Activated CD8-positive, alpha-beta T cell treated with anti-CD3 and anti-CD28 coated beads, Interleukin-2, amount 10 ng/mL, durations not matched to agents 7 days and 5 days (primary cell): ENCODE data around the gene TYSND1. TPM values are rescaled to one million over a fixed set of nuclear protein-coding genes. Genes with fewer than 3 reads are reported as not detected.
"Not testable (repeated sequence)": the region's sequence is repeated elsewhere in the genome, so short reads cannot be mapped to it uniquely, and the experiment has no call there.

Experiments
- ATAC-seq: fragments of 150-1000 bp; cut with Tn5 transposase; one replicate; pipeline ENCODE4 v1.10.0; 2021; ENCODE audit warnings: moderate library complexity
- CTCF ChIA-PET: fragments of 350-600 bp; sonication (Branson Sonifier 250); formaldehyde crosslinking; loops from one replicate; lab custom pipeline; 2021; ENCODE audit warnings: antibody characterized with exemption; lab: Charles Lee
- POLR2A ChIA-PET: fragments of 350-600 bp; sonication (Branson Sonifier 250); formaldehyde crosslinking; loops from one replicate; lab custom pipeline; 2021; ENCODE audit warnings: antibody characterized with exemption; lab: Charles Lee
- DNase-seq: peaks from one replicate; pipeline ENCODE4 v3.0.0-alpha.2; 2020
- H3K27ac Mint-ChIP-seq: one replicate; pipeline ENCODE4 v1.8.0; 2021; ENCODE audit warnings: mild to moderate bottlenecking, mixed read lengths
- H3K27me3 Mint-ChIP-seq: one replicate; pipeline ENCODE4 v1.8.0; 2021; ENCODE audit warnings: low read depth, mixed read lengths
- H3K36me3 Mint-ChIP-seq: one replicate; pipeline ENCODE4 v1.8.0; 2021; ENCODE audit warnings: low read depth, mixed read lengths
- H3K4me1 Mint-ChIP-seq: one replicate; pipeline ENCODE4 v1.8.0; 2021; ENCODE audit warnings: low read depth, mixed read lengths
- H3K4me3 Mint-ChIP-seq: one replicate; pipeline ENCODE4 v1.8.0; 2021; ENCODE audit warnings: mild to moderate bottlenecking, mixed read lengths
- H3K9me3 Mint-ChIP-seq: one replicate; pipeline ENCODE4 v1.8.0; 2022; ENCODE audit warnings: mixed read lengths; ENCODE audit not compliant: insufficient read depth
- total RNA-seq, 2 experiments: library from RNA; stranded (reverse); gene quantifications; one replicate each; pipeline ENCODE4 v1.2.3, GENCODE V29; 2021

The TYSND1 gene
- total RNA-seq, 2 experiments from 2014 or later, result 12.0 to 13.4 TPM

GRCh38 chr10:70163448-70163847, 16.9 kb upstream of the TYSND1 start:
- H3K9me3 Mint-ChIP-seq, result no peaks in the 10 kb centered on the region
- peaks cover 67% of the 10 kb centered on the region for H3K4me1 Mint-ChIP-seq
- peak overlapping the region; percentile 61 for H3K4me3 Mint-ChIP-seq
- ChIA-PET CTCF (interaction anchor here (0.7 to 3.6 kb wide), 4 partner anchors 11 to 35 kb away, joined by 4 to 40 read pairs (median 7); partner anchors contain the start of gene TYSND1), POLR2A (interaction anchor here (1.3 kb wide), 1 partner anchor 17 kb away, joined by 6 read pairs; the partner anchor contains the start of gene TYSND1)
- no peak for ATAC-seq
- peak overlapping the region; percentile 88 for H3K27ac Mint-ChIP-seq
- no peak for DNase-seq
- H3K27me3 Mint-ChIP-seq, result no peaks in the 10 kb centered on the region
- peaks cover 67% of the 10 kb centered on the region for H3K36me3 Mint-ChIP-seq

- CTCF ChIA-PET, result interaction anchor here (0.7 to 3.6 kb wide), 4 partner anchors 12 to 35 kb away, joined by 4 to 40 read pairs (median 7); partner anchors contain the start of gene TYSND1
- no peaks in the 10 kb centered on the region for H3K27me3 Mint-ChIP-seq
- H3K4me1 Mint-ChIP-seq, result peaks cover 61% of the 10 kb centered on the region
- peak overlapping the region; percentile 61 for H3K4me3 Mint-ChIP-seq
- DNase-seq, result peak; percentile 83
- peaks cover 67% of the 10 kb centered on the region for H3K36me3 Mint-ChIP-seq
- H3K9me3 Mint-ChIP-seq, result no peaks in the 10 kb centered on the region
- peak overlapping the region; percentile 88 for H3K27ac Mint-ChIP-seq
- peak; percentile 90 for ATAC-seq
- POLR2A ChIA-PET, result interaction anchor here (1.1 to 1.3 kb wide), 2 partner anchors 14 to 16 kb away, joined by 3 to 6 read pairs; partner anchors contain the start of gene TYSND1
These were observed 16.3 kb upstream of the TYSND1 start for GRCh38 chr10:70162892-70163201.

GRCh38 chr10:70162151-70162891, 15.8 kb upstream of the TYSND1 start:
- Mint-ChIP-seq H3K36me3 (peaks cover 71% of the 10 kb centered on the region), H3K4me1 (peaks cover 57% of the 10 kb centered on the region), H3K9me3 (no peaks in the 10 kb centered on the region), H3K4me3 (peak overlapping the region; percentile 70), H3K27me3 (no peaks in the 10 kb centered on the region), H3K27ac (peak overlapping the region; percentile 96)
- ATAC-seq (peak; percentile 65), DNase-seq (no peak)
- POLR2A ChIA-PET, result interaction anchor here (1.1 to 1.3 kb wide), 3 partner anchors 8 to 16 kb away, joined by 3 to 6 read pairs (median 6); partner anchors contain the start of genes SAR1A and TYSND1
- CTCF ChIA-PET, result interaction anchor here (0.7 to 3.6 kb wide), 5 partner anchors 12 to 202 kb away, joined by 3 to 40 read pairs (median 5); partner anchors contain the start of gene TYSND1

GRCh38 chr10:70160798-70161197, 14.3 kb upstream of the TYSND1 start:
- no peaks in the 10 kb centered on the region for H3K27me3 Mint-ChIP-seq
- H3K36me3 Mint-ChIP-seq, result peaks cover 72% of the 10 kb centered on the region
- no peak overlapping the region for H3K27ac Mint-ChIP-seq
- CTCF ChIA-PET, result interaction anchor here (0.9 to 3.6 kb wide), 3 partner anchors 14 to 45 kb away, joined by 3 to 40 read pairs (median 3); partner anchors contain the start of gene TYSND1
- peaks cover 50% of the 10 kb centered on the region for H3K4me1 Mint-ChIP-seq
- POLR2A ChIA-PET, result interaction anchor here (0.9 kb wide), 1 partner anchor 10 kb away, joined by 4 read pairs; the partner anchor contains the start of gene SAR1A
- H3K9me3 Mint-ChIP-seq, result no peaks in the 10 kb centered on the region
- no peak for ATAC-seq
- DNase-seq, result no peak
- H3K4me3 Mint-ChIP-seq, result no peak overlapping the region

GRCh38 chr10:70159366-70159765, 12.9 kb upstream of the TYSND1 start:
- H3K27me3 Mint-ChIP-seq, H3K9me3 Mint-ChIP-seq, H3K4me3 Mint-ChIP-seq, DNase-seq, ATAC-seq, H3K27ac Mint-ChIP-seq: not testable (repeated sequence)
- peaks cover 76% of the 10 kb centered on the region for H3K36me3 Mint-ChIP-seq
- ChIA-PET CTCF (interaction anchor here (0.6 to 4.9 kb wide), 4 partner anchors 9 to 205 kb away, joined by 3 to 55 read pairs (median 3); partner anchors contain the start of gene TYSND1), POLR2A (interaction anchor here (1.2 kb wide), 1 partner anchor 11 kb away, joined by 8 read pairs; the partner anchor contains the start of gene SAR1A)
- H3K4me1 Mint-ChIP-seq, result peaks cover 41% of the 10 kb centered on the region

GRCh38 chr10:70158113-70158512, 11.6 kb upstream of the TYSND1 start:
- H3K36me3 Mint-ChIP-seq, result peaks cover 76% of the 10 kb centered on the region
- POLR2A ChIA-PET, result interaction anchor here (0.6 to 0.7 kb wide), 2 partner anchors 11 to 41 kb away, joined by 3 read pairs; no protein-coding TSS in a partner anchor
- H3K27me3 Mint-ChIP-seq, result no peaks in the 10 kb centered on the region
- H3K4me3 Mint-ChIP-seq, result no peak overlapping the region
- no peak for ATAC-seq
- H3K4me1 Mint-ChIP-seq, result peaks cover 28% of the 10 kb centered on the region
- H3K9me3 Mint-ChIP-seq, result no peaks in the 10 kb centered on the region
- CTCF ChIA-PET, result interaction anchor here (1.0 to 4.9 kb wide), 2 partner anchors 11 to 12 kb away, joined by 3 to 55 read pairs; partner anchors contain the start of genes SAR1A and TYSND1
- no peak for DNase-seq
- H3K27ac Mint-ChIP-seq, result no peak overlapping the region

GRCh38 chr10:70155255-70155838, 8.8 kb upstream of the TYSND1 start:
- POLR2A ChIA-PET, result interaction anchor here (1.2 kb wide), 1 partner anchor 9 kb away, joined by 3 read pairs; the partner anchor contains the start of gene TYSND1
- no peak for DNase-seq
- Mint-ChIP-seq H3K9me3 (no peaks in the 10 kb centered on the region), H3K27ac (peak overlapping the region; percentile 24), H3K36me3 (peaks cover 80% of the 10 kb centered on the region), H3K4me3 (no peak overlapping the region), H3K4me1 (peaks cover 7% of the 10 kb centered on the region), H3K27me3 (no peaks in the 10 kb centered on the region)
- no peak for ATAC-seq
- CTCF ChIA-PET, result interaction anchor here (0.7 to 4.9 kb wide), 2 partner anchors 9 to 118 kb away, joined by 3 to 55 read pairs; partner anchors contain the start of gene TYSND1

- ChIA-PET CTCF (interaction anchor here (1.1 to 3.9 kb wide), 2 partner anchors 50 to 73 kb away, joined by 3 to 70 read pairs; no protein-coding TSS in a partner anchor), POLR2A (interaction anchor here (1.4 kb wide), 1 partner anchor 14 kb away, joined by 3 read pairs; no protein-coding TSS in a partner anchor)
- DNase-seq, result no peak
- Mint-ChIP-seq H3K9me3 (no peaks in the 10 kb centered on the region), H3K4me1 (peaks cover 26% of the 10 kb centered on the region), H3K4me3 (no peak overlapping the region), H3K36me3 (peaks cover 43% of the 10 kb centered on the region), H3K27me3 (no peaks in the 10 kb centered on the region), H3K27ac (no peak overlapping the region)
- no peak for ATAC-seq
These were observed 2.0 kb upstream of the TYSND1 start for GRCh38 chr10:70148516-70148915.

GRCh38 chr10:70147259-70147625, 742 bp upstream of the TYSND1 start:
- peaks cover 34% of the 10 kb centered on the region for H3K4me1 Mint-ChIP-seq
- H3K27me3 Mint-ChIP-seq, result no peaks in the 10 kb centered on the region
- ChIA-PET CTCF (interaction anchor here (0.9 to 4.3 kb wide), 32 partner anchors 10 to 237 kb away, joined by 3 to 97 read pairs (median 10); partner anchors contain the start of genes PPA1 and SAR1A), POLR2A (interaction anchor here (0.8 to 2.3 kb wide), 4 partner anchors 10 to 54 kb away, joined by 3 to 22 read pairs (median 11); partner anchors contain the start of gene SAR1A)
- peak overlapping the region; percentile 92 for H3K4me3 Mint-ChIP-seq
- no peaks in the 10 kb centered on the region for H3K9me3 Mint-ChIP-seq
- peaks cover 33% of the 10 kb centered on the region for H3K36me3 Mint-ChIP-seq
- H3K27ac Mint-ChIP-seq, result peak overlapping the region; percentile 91
- DNase-seq (no peak), ATAC-seq (no peak)

- Mint-ChIP-seq H3K27ac (peak overlapping the region; percentile 99), H3K27me3 (no peaks in the 10 kb centered on the region), H3K36me3 (peaks cover 24% of the 10 kb centered on the region), H3K9me3 (no peaks in the 10 kb centered on the region), H3K4me3 (peak overlapping the region; percentile 92), H3K4me1 (peaks cover 35% of the 10 kb centered on the region)
- CTCF ChIA-PET, result interaction anchor here (0.5 to 4.3 kb wide), 48 partner anchors 10 to 909 kb away, joined by 3 to 97 read pairs (median 7); partner anchors contain the start of genes EIF4EBP2, PPA1 and SAR1A
- POLR2A ChIA-PET, result interaction anchor here (0.6 to 3.4 kb wide), 15 partner anchors 9 to 647 kb away, joined by 3 to 22 read pairs (median 6); partner anchors contain the start of genes EIF4EBP2 and SAR1A
- DNase-seq, result peak; percentile 83
- peak; percentile 72 for ATAC-seq
These were observed 623 bp downstream of the TYSND1 start for GRCh38 chr10:70145666-70146488.
